ENCODE results near the gene LPIN1. TPM values are rescaled to one million over a fixed set of nuclear protein-coding genes. Genes with fewer than 3 reads are reported as not detected.
"Not testable (repeated sequence)": the region's sequence is repeated elsewhere in the genome, so short reads cannot be mapped to it uniquely, and the experiment has no call there.

LPIN1 gene
- total RNA-seq, 1 donor from 2014 or later, result 43.9 TPM

DNA sequence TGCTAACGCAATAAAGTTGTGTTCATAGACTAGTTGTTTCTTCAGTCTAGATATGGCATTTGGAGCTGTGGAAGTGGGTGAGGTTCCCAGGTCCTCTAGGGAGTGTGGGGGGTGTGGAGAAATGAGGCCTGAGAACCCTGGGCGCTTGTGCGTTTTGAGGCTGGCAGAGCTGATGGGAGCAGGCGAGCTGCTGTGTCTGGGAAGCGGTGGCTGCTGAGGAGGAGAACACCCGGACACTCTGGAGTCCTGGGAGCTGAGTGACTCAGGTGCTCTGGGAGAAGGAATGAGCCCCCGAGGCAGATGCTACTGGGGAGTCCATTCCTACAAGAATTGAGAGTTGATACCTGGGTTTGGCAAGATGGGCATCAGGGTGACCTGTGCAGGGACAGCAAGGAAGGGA, 67.5 kb downstream of the LPIN1 start:
- no peak for TF ChIP-seq CTCF (conservative IDR thresholded peaks at IDR 0.05)
- peak overlapping the region; percentile 3 for H3K27ac Mint-ChIP-seq (ENCODE audit: unreplicated experiment)
- H3K27me3 Mint-ChIP-seq (ENCODE audit: low read depth), result no peaks in the 10 kb centered on the region
- peaks cover 39% of the 10 kb centered on the region for H3K36me3 Mint-ChIP-seq (ENCODE audit: low read depth)
- DNase-seq (ENCODE audit: low read depth, low spot score), result no peak
- H3K4me3 Mint-ChIP-seq, result no peak overlapping the region
- H3K4me1 Mint-ChIP-seq, result no peaks in the 10 kb centered on the region
- peaks cover 3% of the 10 kb centered on the region for H3K9me3 Mint-ChIP-seq

DNA sequence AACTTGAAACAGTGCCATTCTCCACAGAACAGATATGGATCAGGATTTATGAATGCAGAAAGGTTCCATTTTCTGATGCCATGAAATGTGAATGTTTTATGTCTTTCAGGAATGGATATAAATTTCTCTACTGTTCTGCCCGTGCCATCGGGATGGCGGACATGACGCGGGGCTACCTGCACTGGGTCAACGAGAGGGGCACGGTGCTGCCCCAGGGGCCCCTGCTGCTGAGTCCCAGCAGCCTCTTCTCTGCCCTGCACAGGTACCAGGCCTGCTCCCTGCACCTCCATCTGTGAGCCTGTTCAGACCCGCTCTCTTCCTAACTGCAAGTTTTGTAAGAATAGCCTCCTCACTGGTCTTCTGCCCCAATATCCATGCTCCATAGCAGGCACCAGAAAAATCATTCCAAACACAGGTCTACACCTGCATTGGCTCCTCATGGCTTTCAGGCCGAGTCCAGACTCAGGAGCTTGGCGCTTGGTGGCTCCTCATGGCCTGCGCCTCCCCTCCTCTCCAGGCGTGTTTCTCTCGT, 68.6 kb downstream of the LPIN1 start:
- no peak overlapping the region for H3K4me3 Mint-ChIP-seq
- no peaks in the 10 kb centered on the region for H3K27me3 Mint-ChIP-seq (ENCODE audit: low read depth)
- H3K9me3 Mint-ChIP-seq, result peaks cover 3% of the 10 kb centered on the region
- no peaks in the 10 kb centered on the region for H3K4me1 Mint-ChIP-seq
- no peak for TF ChIP-seq CTCF (conservative IDR thresholded peaks at IDR 0.05)
- DNase-seq (ENCODE audit: low read depth, low spot score), result no peak
- H3K27ac Mint-ChIP-seq (ENCODE audit: unreplicated experiment), result no peak overlapping the region
- H3K36me3 Mint-ChIP-seq (ENCODE audit: low read depth), result peaks cover 38% of the 10 kb centered on the region

DNA sequence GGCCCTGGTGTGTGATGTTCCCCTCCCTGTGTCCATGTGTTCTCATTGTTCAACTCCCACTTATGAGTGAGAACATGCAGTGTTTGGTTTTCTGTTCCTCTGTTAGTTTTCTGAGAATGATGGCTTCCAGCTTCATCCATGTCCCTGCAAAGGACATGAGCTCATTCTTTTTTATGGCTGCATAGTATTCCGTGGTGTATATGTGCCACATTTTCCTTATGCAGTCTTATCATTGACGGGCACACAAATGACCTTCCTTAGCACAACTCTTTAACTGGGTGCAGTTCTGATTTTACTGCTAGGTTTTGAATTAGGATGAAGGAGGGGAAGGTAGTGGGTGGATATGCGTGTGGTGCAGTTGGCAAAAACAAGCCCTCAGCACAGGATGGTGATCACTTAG, 70.5 kb downstream of the LPIN1 start:
- DNase-seq (ENCODE audit: low read depth, low spot score); H3K27ac Mint-ChIP-seq (ENCODE audit: unreplicated experiment); H3K4me3 Mint-ChIP-seq; H3K9me3 Mint-ChIP-seq; H3K4me1 Mint-ChIP-seq; H3K27me3 Mint-ChIP-seq (ENCODE audit: low read depth): not testable (repeated sequence)
- peaks cover 37% of the 10 kb centered on the region for H3K36me3 Mint-ChIP-seq (ENCODE audit: low read depth)

- Mint-ChIP-seq H3K4me3 (no peak overlapping the region), H3K27ac (ENCODE audit: unreplicated experiment) (no peak overlapping the region), H3K36me3 (ENCODE audit: low read depth) (peaks cover 38% of the 10 kb centered on the region), H3K27me3 (ENCODE audit: low read depth) (no peaks in the 10 kb centered on the region), H3K9me3 (peaks cover 3% of the 10 kb centered on the region), H3K4me1 (no peaks in the 10 kb centered on the region)
- DNase-seq (ENCODE audit: low read depth, low spot score), result no peak
- no peak for TF ChIP-seq CTCF (conservative IDR thresholded peaks at IDR 0.05)
Measured at GRCh38 chr2:11819235-11819729, 72.8 kb downstream of the LPIN1 start.

- Mint-ChIP-seq H3K27me3 (ENCODE audit: low read depth) (no peaks in the 10 kb centered on the region), H3K27ac (ENCODE audit: unreplicated experiment) (no peak overlapping the region), H3K4me3 (no peak overlapping the region), H3K36me3 (ENCODE audit: low read depth) (peaks cover 34% of the 10 kb centered on the region), H3K9me3 (peaks cover 3% of the 10 kb centered on the region), H3K4me1 (no peaks in the 10 kb centered on the region)
- TF ChIP-seq CTCF (conservative IDR thresholded peaks at IDR 0.05), result no peak
- no peak for DNase-seq (ENCODE audit: low read depth, low spot score)
Measured at GRCh38 chr2:11820650-11821049, 74.2 kb downstream of the LPIN1 start.

- Mint-ChIP-seq H3K27ac (ENCODE audit: unreplicated experiment) (no peak overlapping the region), H3K27me3 (ENCODE audit: low read depth) (no peaks in the 10 kb centered on the region), H3K9me3 (peaks cover 3% of the 10 kb centered on the region), H3K36me3 (ENCODE audit: low read depth) (peaks cover 27% of the 10 kb centered on the region), H3K4me1 (no peaks in the 10 kb centered on the region), H3K4me3 (no peak overlapping the region)
- no peak for TF ChIP-seq CTCF (conservative IDR thresholded peaks at IDR 0.05)
- DNase-seq (ENCODE audit: low read depth, low spot score), result no peak
Measured at GRCh38 chr2:11821705-11822104, 75.3 kb downstream of the LPIN1 start.

GRCh38 chr2:11822359-11822745, 75.9 kb downstream of the LPIN1 start:
- DNase-seq (ENCODE audit: low read depth, low spot score); H3K9me3 Mint-ChIP-seq; H3K4me3 Mint-ChIP-seq; H3K4me1 Mint-ChIP-seq; H3K27me3 Mint-ChIP-seq (ENCODE audit: low read depth); H3K27ac Mint-ChIP-seq (ENCODE audit: unreplicated experiment): not testable (repeated sequence)
- H3K36me3 Mint-ChIP-seq (ENCODE audit: low read depth), result peaks cover 20% of the 10 kb centered on the region
